Measurements from ENCODE around the gene LINC00237.

DNA sequence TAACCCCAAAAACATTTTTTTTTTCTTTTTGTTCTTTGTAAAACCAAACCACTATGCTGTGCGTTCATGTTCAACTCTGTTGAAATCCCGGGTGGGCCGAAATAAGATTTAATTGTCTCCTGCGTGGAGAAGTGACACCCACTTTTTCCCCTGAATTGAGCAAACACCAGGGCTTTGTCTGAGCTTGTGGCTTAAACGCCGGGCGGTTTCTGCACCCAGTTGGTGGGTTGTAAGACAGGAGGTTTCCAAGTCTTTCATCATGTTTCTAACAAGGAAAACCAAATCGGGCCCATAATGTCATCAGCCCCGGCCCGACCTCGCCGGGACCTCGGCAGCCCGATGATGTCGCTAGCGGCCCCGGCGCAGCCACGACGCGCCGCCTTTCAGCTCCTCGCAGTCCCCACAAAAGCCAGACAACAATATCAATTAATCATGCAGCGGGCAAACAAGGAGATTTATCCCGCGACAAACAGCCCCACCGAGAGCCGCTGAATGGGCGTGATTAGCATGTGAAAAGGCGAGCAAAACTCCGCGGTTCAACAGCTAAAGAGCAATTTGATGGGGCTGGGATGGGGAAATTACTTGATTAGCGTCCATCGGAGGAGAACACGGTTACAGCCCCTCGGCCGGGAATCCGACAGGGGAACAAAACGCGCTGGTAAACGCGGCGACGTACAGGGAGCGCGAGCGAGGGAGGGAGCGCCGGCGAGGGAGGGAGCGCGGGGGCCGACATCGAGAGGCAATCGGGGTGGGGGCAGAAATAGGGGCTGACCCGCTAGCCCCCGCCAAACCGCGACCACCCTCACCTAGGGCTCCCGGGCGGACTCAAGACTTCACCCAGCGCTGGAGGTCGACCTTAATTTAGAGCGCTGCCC lies 5.3 kb downstream of the LINC00237 start:
- TF ChIP-seq POLR2A (IDR thresholded peaks at IDR 0.05) = no peak
- TF ChIP-seq, protein P1, sequence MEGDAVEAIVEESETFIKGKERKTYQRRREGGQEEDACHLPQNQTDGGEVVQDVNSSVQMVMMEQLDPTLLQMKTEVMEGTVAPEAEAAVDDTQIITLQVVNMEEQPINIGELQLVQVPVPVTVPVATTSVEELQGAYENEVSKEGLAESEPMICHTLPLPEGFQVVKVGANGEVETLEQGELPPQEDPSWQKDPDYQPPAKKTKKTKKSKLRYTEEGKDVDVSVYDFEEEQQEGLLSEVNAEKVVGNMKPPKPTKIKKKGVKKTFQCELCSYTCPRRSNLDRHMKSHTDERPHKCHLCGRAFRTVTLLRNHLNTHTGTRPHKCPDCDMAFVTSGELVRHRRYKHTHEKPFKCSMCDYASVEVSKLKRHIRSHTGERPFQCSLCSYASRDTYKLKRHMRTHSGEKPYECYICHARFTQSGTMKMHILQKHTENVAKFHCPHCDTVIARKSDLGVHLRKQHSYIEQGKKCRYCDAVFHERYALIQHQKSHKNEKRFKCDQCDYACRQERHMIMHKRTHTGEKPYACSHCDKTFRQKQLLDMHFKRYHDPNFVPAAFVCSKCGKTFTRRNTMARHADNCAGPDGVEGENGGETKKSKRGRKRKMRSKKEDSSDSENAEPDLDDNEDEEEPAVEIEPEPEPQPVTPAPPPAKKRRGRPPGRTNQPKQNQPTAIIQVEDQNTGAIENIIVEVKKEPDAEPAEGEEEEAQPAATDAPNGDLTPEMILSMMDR (IDR thresholded peaks at IDR 0.05) = no peak
